NCI-H82 treated with DMSO at 0.1 percent for 48 hours (cell line): Measurements from ENCODE around the gene POLR2M.

Experiments used
- DNase-seq: peaks from one replicate; lab custom pipeline; 2025; ENCODE audit not compliant: unreplicated experiment; lab: John Stamatoyannopoulos, UW

The POLR2M gene

GRCh38 chr15:57691082-57691481 lies 15.4 kb upstream of the POLR2M start:
- DNase-seq, result no peak

DNA sequence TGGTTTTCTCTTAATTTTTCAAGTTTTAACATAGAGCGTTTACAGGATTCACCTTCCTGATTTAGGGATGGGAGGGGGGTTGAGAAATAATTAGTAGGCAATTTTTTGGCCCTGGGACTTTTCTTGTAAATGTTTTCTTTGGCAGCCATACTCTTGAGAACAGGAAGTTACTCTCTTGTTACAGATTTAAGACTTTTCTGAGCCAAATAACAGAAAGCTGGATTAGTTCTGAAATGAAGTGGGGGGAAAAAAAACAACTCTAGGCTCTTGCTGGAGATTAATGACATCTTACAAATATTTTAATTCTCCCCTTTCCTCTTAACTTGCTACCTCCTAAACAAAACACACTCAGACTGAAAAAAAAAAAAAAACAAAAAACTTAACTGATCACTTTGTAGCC lies 13.8 kb upstream of the POLR2M start:
- no peak for DNase-seq

- DNase-seq, result no peak
These were observed 12.2 kb upstream of the POLR2M start for GRCh38 chr15:57694279-57694678.

- peak; percentile 60 for DNase-seq
These were observed 10.4 kb upstream of the POLR2M start for GRCh38 chr15:57696146-57696545.

DNA sequence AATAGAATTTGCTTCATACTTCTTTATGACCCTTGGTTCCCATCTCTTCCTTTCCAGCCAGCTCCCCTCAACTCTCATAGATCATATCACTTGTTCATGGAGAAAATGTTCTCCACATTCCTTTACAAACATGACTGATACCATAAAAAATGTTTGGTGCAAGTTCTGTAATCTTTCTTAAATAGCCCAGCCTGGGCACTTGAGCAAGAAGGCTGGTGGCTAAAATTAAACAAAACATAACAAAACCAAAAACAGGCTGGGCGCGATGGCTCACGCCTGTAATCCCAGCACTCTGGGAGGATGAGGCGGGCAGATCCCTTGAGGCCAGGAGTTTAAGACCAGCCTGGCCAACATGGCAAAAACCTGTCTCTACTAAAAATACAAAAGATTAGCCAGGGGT lies 8.9 kb upstream of the POLR2M start:
- no peak for DNase-seq

DNA sequence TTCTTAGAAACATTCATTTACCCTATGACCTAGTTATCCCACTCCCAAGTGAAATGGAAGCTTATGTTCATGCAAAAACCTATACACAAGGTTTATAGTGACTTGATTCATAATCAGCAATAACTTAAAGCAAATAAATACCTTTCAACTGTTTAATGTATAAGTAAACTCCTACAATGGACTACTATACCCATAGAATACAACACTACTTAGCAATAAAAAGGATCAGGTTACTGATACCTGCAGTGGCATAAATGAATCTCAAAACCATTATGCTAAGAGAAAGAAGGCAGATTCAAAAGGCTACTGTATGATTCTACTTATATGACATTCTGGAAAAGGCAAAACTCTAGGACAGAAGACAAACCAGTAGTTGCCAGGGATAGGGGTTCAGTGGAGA lies 8.3 kb upstream of the POLR2M start:
- DNase-seq, result no peak

DNA sequence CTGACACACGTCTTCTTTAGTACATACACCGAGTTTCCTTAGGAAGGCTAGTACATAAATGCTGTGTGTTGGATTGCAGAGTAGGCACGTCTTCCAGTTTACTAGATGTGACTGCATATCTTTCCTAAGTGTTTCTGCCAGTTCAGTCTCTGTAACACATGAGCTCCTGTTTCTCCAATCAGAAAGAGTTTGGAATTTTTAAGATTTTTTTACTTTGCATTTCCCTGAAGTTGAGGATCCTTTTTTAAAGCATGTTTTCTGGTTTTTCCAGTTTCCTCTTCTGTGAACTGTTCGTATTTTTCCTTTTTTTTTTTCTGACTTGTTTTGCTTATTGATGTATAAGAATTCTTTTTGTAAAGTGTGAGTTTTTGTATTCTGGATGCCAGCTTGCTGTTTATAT lies 7.5 kb upstream of the POLR2M start:
- DNase-seq, result no peak

DNA sequence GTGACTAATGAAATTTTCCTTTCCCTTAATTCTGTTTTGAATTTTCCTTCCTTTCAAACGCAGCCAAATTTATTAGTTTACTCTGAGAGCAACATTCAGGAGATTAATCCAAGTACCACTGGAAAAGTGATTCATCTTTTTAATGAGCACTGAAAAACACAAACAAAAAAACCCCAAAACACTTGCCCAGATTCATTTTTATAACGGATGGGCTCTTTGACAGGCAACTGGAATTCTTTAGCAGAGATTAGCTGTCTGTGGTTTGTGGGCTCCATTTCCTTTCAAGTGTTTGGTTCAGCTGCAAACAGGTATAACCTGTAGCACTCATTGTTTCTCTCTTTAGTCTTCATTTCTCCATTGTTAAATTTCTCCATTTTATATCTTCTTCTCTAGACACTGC lies 3.1 kb upstream of the POLR2M start:
- no peak for DNase-seq

DNA sequence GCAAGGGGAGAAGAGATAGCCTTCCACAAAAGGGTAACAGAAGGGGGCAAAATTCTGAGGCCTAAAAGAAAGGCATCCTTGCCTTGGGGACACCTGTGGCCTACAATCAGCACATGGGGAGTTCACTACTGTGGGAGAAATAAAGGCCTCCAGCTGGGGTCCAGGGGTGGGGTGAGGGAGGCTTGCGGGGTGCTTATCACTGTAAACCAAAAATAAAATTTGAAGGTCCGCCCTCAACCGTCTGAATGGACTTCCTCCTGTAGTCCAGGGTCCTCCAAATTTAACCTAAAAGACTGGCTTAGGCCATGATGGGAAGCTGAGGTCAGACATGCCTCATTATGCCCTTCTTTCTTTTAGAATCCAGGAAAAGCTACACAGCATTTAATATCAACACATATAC lies 2.1 kb upstream of the POLR2M start:
- DNase-seq, result no peak

GRCh38 chr15:57705746-57706404 lies 639 bp upstream of the POLR2M start:
- DNase-seq, result no peak

GRCh38 chr15:57708047-57708446 lies 1.5 kb downstream of the POLR2M start:
- DNase-seq, result no peak

DNA sequence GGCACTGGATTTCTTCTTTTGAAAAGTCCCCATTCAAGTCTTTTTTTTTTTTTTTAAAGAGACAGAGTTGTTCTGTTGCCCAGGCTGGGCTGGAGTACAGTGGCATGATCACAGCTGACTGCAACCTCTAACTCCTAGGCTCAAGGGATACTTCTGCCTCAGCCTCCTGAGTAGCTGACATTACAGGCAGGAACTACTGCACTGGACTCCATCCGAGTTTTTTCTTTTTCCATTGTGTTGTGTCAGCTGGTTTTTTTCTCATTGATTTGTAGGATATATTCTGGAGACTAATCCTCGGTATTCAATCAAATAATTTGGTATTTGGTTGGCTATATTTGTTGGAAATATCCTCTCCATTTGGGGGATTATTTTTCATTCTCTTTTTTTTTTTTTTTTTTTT lies 11.8 kb downstream of the POLR2M start:
- no peak for DNase-seq

GRCh38 chr15:57720867-57721266 lies 14.4 kb downstream of the POLR2M start:
- no peak for DNase-seq

- no peak for DNase-seq
These were observed 19.9 kb downstream of the POLR2M start for GRCh38 chr15:57726411-57726810.

DNA sequence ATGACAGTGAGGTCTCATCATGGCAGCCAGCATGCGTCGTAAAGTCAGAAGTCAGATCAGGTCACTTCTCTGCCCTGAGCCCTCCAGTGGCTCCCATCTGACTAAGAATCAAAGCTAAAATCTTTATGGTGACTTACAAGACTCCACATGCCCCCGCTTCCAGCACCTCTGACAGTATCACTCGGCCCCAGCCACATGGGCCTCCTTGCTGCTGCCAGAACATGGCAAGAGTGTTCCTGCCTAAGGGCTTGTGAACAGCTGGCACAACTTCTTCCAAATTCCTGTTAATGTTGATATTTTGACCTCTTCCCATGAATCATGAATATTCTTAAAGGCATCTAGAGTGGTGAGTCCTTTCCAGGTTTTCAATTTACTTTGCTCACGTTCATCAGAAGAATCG lies 20.5 kb downstream of the POLR2M start:
- no peak for DNase-seq

DNA sequence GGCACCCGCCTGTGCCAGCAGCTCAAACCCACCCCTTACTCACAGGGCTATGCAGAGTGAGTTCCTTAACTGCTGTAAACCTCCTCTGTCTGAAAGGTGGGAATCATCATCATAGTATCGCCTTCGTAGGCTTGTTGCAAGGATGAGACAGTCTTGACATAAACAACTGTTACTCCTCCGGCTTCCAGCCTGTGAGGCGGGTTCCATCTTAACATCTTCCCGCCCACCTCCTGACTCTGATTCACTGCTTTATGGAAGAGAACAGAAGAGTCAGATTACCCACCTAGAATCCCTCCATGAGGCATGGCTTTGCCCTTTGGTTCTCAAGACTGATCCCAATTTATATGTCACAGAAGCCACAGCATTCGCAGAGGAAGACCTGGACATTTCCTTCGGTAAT lies 21.9 kb downstream of the POLR2M start:
- DNase-seq, result no peak

DNA sequence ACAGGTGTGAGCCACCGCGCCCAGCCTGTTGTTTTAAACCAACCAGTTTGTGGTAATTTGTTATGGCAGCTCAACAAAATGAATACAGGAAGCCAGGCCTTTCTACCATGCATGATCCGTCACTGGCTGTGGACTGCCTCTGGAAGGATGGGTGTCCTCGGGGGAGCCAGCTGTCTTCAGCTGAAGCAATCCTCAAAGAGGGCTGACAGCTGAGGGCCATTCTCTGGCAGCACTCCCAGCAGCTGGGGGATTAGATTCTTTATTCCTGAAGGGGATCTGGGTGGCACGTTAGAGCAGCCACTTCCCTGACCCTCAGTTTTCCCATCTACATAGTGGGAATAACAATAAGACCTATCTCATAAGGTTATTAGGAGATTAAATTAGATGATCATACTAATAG lies 24.4 kb downstream of the POLR2M start:
- no peak for DNase-seq

GRCh38 chr15:57731530-57732103 lies 25.1 kb downstream of the POLR2M start:
- no peak for DNase-seq

DNA sequence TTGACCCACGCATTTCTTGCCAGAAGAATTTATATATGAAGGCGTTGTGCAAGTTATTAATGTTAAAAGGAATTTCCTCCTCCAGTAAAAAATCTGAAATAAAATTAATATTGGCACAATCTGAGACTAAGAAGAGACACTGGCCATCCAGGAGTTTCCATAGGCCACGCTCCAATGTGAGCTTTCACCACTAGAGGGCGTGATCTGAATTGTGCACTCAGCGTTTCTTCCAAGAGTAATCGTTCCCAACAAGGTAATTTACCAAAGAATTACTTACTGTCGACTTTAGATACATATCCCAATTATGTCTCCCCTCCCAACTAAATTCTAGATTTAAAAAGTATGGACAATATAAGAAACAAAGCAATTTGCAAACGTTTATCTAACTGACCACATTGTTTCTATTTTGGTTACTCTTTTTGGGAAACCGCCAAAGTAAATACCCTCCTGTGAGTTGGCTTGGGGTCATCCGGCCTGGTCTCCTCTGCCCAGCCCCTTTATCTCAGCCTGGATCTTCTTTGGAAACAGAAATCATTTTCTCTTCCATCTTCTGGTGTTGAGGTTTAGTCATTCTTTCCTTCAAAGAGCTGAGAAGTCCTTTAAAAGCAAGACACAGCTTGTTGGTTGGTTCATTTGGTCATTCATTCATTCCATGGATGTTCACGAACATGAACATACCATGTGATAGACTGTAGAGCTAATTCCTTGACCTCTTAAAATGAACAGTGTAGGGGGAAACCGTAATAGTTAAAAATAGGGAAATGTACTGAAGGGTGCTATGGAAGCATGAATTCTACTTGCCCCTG lies 26.2 kb downstream of the POLR2M start:
- DNase-seq, result no peak

- DNase-seq, result no peak
These were observed 28.3 kb downstream of the POLR2M start for GRCh38 chr15:57734860-57735259.

GRCh38 chr15:57735431-57735830 lies 28.9 kb downstream of the POLR2M start:
- DNase-seq, result no peak

DNA sequence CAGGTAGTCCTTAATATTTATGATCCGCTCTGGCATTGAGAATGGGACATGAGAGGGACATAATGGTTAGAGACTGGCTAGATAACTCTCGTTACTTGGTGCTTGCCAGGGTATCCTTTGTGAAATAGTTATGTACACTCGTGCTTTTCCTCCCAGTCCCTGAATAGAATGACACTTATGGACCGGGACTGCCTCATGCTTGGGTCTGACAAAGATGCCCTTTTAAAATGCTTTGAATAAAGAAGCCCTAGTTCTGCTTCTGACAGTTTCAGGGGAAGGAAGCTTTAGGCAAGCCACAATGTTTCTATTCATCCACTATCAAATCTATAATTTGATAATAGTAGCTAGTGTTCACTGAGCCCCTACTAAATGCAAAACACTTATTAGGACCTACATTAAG lies 29.4 kb downstream of the POLR2M start:
- DNase-seq, result no peak
